GM21390 (cell line): Measurements from ENCODE around the gene DLEC1.
"Not testable (repeated sequence)": the region's sequence is repeated elsewhere in the genome, so short reads cannot be mapped to it uniquely, and the experiment has no call there.

ENCODE experiments used
- ATAC-seq: cut with Tn5 transposase; IDR thresholded peaks from one replicate; pipeline ENCODE4 v1.9.1; 2021; ENCODE audit not compliant: unreplicated experiment

The DLEC1 gene

DNA sequence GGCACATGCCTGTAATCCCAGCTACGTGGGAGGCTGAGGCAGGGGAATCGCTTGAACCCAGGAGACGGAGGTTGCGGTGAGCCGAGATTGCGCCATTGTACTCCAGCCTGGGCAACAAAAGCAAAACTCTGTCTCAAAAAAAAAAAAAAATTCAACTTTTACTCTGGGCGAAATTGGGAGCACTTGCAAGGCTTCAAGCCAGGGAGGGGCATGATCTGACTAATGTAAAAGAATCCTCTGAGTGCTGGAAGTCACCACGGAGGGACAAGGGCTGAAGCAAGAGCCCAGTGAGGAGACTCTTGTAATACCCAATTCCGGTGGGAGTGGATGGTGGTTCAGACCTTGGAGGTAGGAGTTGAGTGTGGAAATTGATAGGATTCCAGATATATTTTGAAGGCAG is 4.7 kb upstream of the DLEC1 start:
- not testable (repeated sequence) for ATAC-seq

DNA sequence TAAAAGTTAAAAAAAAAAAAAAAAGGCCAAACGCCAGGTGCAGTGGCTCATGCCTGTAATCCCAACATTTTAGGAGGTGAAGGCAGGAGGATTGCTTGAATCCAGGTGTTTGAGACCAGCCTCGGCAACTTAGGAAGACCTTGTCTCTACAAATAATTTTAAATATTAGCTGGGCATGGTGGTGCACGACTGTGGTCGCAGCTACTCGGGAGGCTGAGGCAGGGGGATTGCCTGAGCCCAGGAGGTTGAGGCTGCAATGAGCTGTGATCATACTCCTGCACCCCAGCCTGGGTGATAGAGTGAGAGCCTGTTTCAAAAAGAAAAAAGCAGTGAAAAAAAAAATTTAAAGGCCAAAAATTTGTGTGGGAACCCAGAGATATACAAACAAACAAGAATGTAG is 2.7 kb upstream of the DLEC1 start:
- ATAC-seq = no peak

DNA sequence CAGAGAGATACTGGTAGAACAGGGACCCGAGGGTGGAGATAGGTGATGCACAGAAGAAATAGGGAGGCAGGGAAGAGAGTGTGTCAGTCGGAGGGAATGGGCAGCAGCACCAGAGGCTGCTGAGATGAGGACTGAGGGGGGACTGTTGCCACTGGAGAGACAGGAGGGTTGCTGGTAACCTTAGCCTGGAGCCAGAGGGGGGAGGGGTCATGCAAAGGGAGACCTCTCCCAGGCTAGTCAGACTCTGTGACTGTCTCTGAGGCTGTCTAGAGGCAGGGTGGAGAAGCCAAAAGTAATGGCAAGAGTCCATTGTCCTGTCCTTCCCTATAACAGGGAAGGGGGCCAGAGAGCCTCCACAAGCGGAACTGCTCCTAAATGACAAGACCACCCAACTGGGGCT is 2.1 kb upstream of the DLEC1 start:
- no peak for ATAC-seq

DNA sequence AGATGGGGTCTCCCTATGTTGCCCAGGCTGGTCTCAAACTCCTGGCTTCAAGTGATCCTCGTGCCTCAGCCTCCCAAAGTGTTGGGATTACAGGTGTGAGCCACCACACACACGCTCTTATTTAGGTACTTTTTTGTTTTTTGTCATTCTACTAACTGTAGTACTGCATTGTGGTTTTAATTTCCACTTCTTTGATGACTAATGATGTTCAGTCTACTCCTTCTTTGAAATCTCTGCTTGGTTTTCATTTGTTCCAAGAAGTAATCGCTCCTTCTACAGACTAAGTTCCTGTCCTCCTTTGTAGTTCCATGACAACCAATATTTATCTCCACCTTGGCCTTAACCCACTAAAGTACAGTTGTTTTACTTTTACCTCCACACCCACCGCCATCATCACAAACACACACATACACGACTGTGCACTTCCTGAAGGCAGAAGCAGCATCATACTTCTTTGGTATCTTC is 529 bp upstream of the DLEC1 start:
- no peak for ATAC-seq

DNA sequence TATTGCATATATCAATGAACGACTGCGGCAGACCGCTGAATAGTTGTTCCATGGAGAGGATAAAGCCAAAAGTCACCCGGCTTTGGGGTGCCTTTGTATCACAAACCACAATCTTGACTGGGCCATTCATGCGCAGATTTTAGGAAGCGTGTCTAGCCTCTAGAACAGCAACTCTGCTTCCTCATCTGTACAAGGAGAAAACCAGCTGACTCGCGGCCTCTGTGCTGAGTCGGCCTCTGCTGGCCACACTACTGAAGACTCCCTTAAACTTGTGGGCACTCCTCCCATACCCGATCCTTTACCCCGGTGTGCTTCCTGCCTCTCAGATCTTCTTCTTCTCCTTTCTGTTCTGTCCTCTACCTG is 872 bp downstream of the DLEC1 start:
- ATAC-seq = peak; percentile 56

DNA sequence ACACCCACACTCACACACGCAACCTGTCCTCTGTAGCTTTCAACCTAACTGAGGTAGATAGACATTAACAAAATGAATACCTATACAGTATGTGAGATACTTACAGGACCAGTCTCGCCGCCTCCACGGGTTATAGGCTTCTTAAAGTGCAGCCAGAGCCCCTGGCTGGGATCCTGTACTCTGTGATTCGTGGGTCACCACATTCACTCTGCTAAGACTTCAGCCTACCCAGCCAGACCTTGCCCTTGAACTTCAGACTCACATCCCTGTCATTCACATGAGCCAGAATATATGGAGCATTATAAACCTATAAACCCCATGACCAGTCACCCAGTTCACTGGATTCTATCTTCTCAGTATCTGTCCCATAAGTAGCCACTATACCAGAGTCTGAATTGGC is 1.4 kb downstream of the DLEC1 start:
- no peak for ATAC-seq

DNA sequence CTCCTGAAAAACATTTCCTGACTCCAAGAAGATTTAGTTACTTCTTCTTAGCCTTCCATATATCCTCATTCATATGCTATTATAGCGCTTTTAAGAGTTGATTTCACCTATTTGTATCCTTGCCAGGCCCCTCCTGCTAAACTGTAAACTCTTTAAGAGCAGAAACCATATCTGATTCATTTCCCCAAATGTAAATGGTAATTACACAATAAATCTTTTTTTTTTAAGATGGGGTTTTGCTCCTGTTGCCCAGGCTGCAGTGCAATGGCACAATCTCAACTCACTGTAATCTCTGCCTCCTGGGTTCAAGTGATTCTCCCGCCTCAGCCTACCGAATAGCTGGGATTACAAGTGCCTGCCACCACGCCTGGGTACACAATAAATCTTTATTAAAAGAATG is 4.5 kb downstream of the DLEC1 start:
- ATAC-seq = no peak

DNA sequence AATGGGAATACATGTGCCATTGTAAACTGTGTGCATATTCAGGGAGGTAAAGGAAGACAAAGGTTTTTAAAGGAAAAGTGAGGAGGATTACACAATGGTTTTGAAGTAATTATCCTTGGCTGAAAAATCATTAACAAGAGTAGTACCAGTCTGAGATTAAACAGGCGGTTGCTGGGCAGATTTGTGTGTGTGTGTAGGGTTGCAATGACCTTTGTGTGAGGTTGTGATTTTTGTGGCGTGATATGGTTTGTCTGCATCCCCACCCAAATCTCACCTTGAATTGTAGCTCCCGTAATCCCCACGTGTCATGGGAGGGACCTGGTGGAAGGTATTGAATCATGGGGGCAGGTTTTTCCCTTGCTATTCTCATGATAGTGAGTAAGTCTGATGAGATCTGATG is 7.0 kb downstream of the DLEC1 start:
- ATAC-seq = no peak

DNA sequence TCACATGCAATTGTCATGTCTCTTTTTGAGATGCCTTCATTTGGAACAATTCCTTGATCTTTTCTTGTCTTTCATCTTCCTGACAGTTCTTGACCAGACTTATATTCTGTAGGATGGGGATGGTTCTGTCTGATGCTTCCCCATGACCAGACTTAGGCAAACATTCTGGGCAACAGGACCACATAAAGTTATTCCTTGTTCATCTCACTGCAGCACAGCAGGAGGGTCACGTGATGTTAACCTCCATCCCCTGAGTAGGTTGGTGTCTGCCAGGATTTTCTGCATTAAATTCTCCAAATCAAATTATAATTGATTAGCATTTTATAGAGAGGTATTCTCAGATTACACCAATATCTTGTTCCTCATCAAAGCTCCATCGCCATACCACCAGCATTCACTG is 7.8 kb downstream of the DLEC1 start:
- no peak for ATAC-seq

DNA sequence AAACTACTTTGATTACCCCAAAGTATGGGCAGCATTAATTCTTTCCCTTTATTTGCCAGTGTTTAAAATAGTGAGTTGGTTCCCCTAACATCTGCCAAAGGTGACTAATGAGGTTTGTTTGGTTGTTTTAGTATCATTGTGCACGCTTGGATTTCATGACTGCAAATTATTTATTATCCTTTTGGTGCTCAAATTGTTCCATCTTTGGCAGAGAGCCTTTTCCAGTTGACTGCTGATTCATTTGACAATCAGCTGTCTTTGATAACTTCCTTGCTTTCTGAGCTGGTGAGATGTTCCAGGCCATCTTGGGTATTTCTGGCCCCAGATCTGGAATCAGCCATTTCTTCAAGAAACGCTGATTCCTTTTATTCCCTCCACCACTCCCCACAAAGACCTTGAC is 8.9 kb downstream of the DLEC1 start:
- no peak for ATAC-seq

DNA sequence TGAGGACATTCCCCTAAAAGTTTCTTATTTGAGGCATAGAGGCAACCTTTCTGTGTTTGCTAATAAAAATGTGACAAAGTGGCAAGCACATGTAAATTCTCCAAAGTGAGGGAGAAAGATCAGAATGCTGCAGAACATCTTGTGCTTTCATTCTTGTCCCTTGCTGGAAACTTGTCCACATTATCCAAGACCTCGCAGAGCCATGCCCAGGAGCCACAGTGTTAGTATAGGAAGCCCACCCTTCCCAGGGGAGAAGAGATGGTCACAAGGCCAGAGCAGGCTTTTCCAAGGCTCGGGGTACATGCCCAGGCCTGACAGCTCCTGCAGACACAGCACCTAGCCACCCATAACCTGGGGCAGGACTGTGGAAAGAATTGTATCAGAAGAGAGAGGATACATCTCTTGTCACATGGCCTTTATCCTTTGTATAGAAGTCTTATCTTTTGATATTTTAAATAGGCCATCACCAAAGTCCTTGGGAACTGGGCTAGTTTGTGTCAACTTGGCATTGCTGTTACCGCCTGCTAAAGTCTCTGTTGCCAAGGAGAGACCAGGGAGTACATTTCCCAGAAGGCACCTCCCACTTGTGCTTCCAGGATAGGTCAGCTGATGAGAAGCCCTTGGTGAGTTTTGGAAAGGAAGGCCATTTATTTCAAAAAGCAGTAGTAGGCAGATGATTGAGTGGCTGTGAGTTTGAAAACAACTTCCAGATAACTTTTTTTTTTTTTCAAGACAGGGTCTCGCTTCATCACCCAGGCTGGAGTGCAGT is 10.5 kb downstream of the DLEC1 start:
- no peak for ATAC-seq

DNA sequence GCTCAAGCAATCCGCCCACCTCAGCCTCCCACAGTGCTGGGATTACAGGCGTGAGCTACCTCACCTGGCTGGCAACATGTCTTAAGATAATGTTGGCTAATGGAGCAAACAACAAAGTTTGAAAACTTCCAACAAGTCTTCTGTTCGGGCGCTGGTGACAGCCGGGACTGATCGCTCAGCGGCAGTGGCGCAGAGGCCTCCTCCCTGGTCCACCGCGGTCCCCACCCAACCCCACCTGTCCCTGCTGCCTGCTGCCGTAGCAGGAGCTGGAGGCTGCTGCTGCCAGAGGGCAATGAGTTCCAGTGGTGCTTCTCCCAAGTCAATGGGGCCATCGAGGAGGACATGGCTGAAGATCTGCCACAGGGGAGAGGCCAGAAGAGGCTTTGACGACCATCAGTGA is 12.1 kb downstream of the DLEC1 start:
- no peak for ATAC-seq

DNA sequence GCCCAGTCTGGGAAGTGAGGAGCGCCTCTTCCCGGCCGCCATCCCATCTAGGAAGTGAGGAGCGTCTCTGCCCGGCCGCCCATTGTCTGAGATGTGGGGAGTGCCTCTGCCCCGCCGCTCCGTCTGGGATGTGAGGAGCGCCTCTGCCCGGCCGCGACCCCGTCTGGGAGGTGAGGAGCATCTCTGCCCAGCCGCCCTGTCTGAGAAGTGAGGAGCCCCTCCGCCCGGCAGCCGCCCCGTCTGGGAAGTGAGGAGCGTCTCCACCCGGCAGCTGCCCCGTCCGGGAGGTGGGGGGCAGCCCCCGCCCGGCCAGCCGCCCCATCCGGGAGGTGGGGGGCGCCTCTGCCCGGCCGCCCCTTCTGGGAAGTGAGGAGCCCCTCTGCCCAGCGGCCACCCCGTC is 14.3 kb downstream of the DLEC1 start:
- not testable (repeated sequence) for ATAC-seq

DNA sequence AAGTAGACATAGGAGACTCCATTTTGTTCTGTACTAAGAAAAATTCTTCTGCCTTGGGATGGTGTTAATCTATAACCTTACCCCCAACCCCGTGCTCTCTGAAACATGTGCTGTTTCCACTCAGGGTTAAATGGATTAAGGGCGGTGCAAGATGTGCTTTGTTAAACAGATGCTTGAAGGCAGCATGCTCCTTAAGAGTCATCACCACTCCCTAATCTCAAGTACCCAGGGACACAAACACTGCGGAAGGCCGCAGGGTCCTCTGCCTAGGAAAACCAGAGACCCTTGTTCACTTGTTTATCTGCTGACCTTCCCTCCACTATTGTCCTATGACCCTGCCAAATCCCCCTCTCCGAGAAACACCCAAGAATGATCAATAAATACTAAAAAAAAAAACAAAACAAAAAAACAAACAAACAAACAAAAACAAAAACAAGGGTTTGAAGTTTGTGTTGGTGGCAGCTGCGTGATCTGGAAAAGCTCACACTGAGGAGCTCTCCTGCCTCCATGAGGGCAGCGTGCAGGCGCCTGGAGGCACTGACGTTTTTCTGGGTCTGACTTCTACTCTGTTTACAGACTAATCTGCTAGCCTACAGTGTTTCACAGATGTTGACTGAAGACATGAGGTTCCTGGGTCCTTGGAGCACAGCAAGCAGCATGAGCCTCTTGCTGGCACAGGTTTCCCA is 14.9 kb downstream of the DLEC1 start:
- peak; percentile 16 for ATAC-seq

DNA sequence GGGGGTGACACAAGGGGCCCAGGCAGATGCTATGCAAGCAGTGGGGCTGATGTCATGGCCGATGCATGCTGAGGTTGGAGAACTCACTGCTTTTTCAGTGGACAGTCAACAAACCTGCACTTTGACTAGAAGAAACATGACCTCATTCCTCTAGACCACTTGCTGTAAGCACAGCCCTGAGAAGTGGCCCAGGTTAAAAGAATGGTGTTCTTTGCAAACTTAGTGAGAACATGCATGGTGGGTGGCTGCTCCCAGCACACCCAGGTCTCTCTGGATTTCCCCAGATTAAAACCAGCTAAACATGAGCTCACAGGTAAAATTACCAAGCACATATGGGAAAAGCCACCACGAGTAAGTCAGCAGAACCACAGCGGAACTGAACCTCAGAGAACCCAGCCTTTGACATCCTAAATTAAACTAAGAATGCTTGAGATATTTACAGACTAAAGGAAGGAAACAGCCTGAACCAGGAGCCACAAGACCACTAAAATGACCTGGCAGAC is 15.5 kb downstream of the DLEC1 start:
- ATAC-seq = peak; percentile 51

DNA sequence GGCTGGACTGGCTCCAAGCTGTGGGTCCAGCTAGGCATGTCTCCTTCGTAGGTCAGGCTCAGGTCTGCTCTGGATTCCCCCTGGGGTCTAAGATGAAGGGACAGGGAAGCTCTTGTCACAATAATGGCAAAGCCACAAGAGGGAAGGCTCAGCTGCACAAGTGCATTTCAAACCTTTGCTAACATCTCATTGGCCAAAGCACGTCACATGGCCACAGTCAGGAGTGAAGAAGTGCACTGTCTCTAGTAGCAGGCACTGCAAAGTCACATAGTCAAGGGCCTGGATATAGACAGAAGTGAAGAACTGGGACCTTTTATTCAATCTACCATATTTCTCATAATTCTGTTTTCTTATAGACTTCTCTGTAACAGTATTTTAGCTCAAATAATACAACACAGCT is 20.1 kb downstream of the DLEC1 start:
- ATAC-seq = no peak

DNA sequence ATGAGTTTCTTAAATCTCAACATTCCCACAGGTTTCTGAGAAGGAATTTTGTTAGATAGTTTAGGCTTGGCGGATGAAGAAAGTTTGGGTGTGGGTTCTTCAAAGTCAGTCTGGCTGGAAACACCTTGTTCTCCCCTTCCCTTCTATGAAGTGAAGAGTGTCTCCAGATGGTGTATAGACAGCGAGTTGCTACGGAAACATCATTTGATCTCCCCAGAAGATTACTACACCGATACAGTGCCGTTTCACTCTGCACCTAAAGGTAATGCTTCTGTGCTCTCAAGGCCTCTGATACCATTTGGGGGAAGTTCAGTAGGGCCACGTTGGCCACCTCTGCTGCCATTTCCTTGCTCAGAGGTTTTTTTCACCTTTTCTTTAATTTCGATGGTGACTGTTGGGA is 20.6 kb downstream of the DLEC1 start:
- ATAC-seq = no peak

DNA sequence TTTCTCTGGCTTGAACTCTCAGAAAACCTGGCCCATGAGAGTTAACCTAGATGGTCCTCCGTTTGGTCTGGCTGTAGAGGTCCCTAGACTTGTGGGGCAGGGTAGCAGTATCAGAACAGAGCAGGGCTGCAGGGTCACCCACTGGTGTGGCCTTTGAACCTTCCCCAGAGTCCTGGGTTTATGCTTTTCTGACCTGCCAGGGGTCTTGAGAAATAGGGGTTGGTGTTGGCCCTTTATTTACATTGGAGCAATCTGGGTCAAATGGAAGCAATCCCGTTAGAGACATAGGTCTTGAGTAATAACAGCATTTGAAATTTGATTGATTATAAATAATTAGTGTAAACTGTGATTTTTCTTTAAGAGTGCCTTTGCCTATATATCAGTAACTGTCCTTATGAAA is 23.8 kb downstream of the DLEC1 start:
- ATAC-seq = no peak

DNA sequence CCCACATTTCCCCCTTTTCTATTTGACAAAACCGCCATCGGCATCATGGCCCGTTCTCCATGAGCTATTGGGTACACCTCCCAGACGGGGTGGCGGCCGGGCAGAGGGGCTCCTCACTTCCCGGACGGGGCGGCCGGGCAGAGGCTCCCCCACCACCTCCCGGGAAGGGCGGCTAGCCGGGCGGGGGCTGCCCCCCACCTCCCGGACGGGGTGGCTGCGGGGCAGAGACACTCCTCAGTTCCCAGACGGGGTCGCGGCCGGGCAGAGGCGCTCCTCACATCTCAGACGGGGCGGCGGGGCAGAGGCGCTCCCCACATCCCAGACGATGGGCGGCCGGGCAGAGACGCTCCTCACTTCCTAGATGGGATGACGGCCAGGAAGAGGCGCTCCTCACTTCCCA is 25.4 kb downstream of the DLEC1 start:
- ATAC-seq = not testable (repeated sequence)

DNA sequence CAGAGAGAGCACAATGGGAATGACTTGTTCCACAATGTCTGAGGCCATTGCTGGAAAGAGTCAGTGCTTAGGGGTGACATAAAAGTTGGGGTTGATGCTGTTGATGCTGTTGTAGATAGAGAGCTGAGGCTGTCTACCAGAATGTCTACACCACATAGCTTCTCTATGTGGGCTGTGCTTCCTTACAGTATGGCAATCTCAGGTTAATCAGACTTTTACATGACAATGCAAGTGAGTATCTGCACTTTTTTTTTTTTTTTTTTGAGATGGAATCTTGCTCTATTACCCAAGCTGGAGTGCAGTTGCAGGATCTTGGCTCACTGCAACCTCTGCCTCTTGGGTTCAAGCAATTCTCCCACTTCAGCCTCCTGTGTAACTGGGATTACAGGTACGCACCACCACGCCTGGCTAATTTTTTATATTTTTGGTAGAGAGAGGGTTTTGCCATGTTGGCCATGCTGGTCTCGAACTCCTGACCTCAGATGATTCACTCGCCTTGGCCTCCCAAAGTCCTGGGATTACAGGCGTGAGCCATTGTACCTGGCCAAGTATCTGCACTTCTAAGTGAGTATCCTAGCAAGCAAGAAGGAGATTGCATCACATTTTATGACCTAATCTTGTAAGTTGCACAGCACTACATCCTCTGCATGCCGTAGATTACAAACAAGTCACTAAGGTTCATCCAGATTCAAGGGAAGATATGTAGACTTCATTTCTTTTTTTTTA is 28.7 kb downstream of the DLEC1 start:
- ATAC-seq = no peak

DNA sequence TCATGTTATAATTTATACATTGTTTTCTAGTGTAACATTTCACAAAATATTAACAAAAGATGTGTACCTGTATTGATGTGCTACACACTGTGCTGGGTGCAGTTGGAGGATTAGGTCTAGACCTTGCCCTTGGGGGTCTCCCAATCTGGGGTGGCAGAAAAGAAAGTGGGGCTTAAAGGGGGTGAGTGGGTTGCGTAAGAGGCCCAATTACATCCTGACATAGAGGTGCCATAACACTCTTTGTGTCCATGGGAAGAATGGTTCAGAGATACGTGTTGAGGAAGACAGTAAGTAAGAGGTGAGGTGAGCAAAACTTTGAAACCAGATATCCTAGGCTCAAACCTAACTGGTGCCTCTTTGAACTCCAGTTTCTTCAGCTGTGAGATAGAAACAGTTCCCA is 31.0 kb downstream of the DLEC1 start:
- no peak for ATAC-seq

DNA sequence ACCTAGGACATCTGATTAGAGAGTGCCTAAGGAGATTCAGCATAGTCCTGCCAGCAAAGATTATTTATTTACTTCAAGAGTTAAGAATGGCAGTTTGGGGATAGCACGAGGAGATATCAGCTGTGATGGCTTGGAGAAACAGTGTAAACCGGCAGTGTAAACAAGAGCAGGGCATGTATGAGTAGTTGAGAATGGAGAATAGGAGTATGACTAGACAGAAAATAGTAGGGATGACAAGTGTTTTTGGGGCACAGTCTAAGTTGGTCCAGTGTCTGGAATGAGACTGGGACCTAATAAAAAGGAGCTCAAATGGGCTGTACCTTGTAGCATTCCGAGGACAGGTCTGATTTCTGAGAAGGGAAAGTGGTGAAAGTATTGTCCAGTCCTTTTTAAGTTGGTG is 38.1 kb downstream of the DLEC1 start:
- not testable (repeated sequence) for ATAC-seq
